Spleen (tissue), 11 donors: ENCODE measurements around the gene TUBGCP6. TPM values are rescaled to one million over a fixed set of nuclear protein-coding genes. Genes with fewer than 3 reads are reported as not detected.

Source experiments
- DNase-seq: peaks from one replicate; pipeline ENCODE4 v3.0.0-alpha.2; 2020
- H3K27ac ChIP-seq, 8 donors: fragments of 200-600 bp; sonication (generic) in 7 of 8; 1 replicate in 4 of 8; 2 replicates in 4 of 8; pipeline versions ENCODE4 v1.5.0 to v1.8.0; 2016 to 2021; ENCODE audit warnings: inconsistent platforms in 4 of 8, mild to moderate bottlenecking in 4 of 8, moderate library complexity in 1 of 8
- H3K27me3 ChIP-seq, 7 donors: fragments of 200-600 bp; sonication (generic) in 6 of 7; replicated peaks in 1 of 7; 1 replicate in 4 of 7; 2 replicates in 3 of 7; pipeline versions ENCODE4 v1.5.0 to v1.8.0; 2016 to 2021; ENCODE audit warnings: inconsistent platforms in 3 of 7, mild to moderate bottlenecking in 1 of 7
- H3K36me3 ChIP-seq, 6 donors: fragments of 200-600 bp; sonication (generic) in 5 of 6; 1 replicate in 4 of 6; 2 replicates in 2 of 6; pipeline versions ENCODE4 v1.5.0 to v1.8.0; 2016 to 2021; ENCODE audit warnings: inconsistent platforms in 2 of 6
- H3K4me1 ChIP-seq, 6 donors: fragments of 200-600 bp; sonication (generic) in 5 of 6; 1 replicate in 3 of 6; 2 replicates in 3 of 6; pipeline versions ENCODE4 v1.5.0 to v1.8.0; 2016 to 2021; ENCODE audit warnings: inconsistent platforms in 3 of 6
- H3K4me3 ChIP-seq, 8 donors: fragments of 200-600 bp; sonication (generic) in 7 of 8; 1 replicate in 4 of 8; 2 replicates in 4 of 8; pipeline versions ENCODE4 v1.5.0 to v1.8.0; 2016 to 2021; ENCODE audit warnings: inconsistent platforms in 4 of 8, mild to moderate bottlenecking in 4 of 8, moderate library complexity in 2 of 8
- H3K9me3 ChIP-seq, 8 donors: fragments of 200-600 bp; sonication (generic) in 7 of 8; 1 replicate in 4 of 8; 2 replicates in 4 of 8; pipeline versions ENCODE4 v1.5.0 to v1.8.0; 2016 to 2021; ENCODE audit warnings: inconsistent platforms in 4 of 8
- POLR2A ChIP-seq, 3 donors: fragments of 450-650 bp; IDR thresholded peaks; one replicate each; pipeline ENCODE4 v1.5.1; 2017; ENCODE audit warnings: antibody characterized with exemption in 3 of 3, mild to moderate bottlenecking in 1 of 3
- POLR2AphosphoS5 ChIP-seq, 3 donors: sonication (generic); formaldehyde crosslinking; IDR thresholded peaks; one replicate each; pipeline ENCODE4 v1.5.1; 2017; ENCODE audit warnings: antibody characterized with exemption in 3 of 3
- WGBS, 5 donors: extraction: QIAGEN DNeasy Blood & Tissue Kit in 3 of 5; methylation state at CpG; one replicate each; pipeline versions ENCODE4 v1.1.5 to v1.1.7; 2013 to 2018; 5-methylcytosine and 5-hydroxymethylcytosine counted together
- intact Hi-C: fragments of 100-400 bp; cut with DNase I; formaldehyde crosslinking; loops from one replicate; pipeline ENCODE4 v1.15.0; 2023; ENCODE audit warnings: low total_unique reads
- polyA plus RNA-seq, 3 donors: library from polyadenylated mRNA; stranded (reverse); fragments of 200-250 nt; gene quantifications; one replicate each; pipeline ENCODE4 v1.2.1, GENCODE V29; 2013
- total RNA-seq, 7 donors: library from RNA; depleted of rRNA in 3 of 7; stranded (reverse); fragments of >200 nt in 3 of 7; fragmentation: NEBNext Ultra II Directional in 4 of 7; extraction: Animal tissue kit (Norgen Biotek cat#: 25700) in 4 of 7; gene quantifications; one replicate each; pipeline versions ENCODE4 v1.1.0 to v1.2.1, GENCODE V29; 2016 to 2021
- TF ChIP-seq, protein P1 (sequence below), 11 experiments: fragments of 200-600 bp in 7 of 11; fragments of 450-650 bp in 4 of 11; sonication (generic) in 4 of 11; IDR thresholded peaks in 8 of 11; conservative IDR thresholded peaks in 3 of 11; 1 replicate in 7 of 11; 2 replicates in 4 of 11; pipeline versions ENCODE4 v1.4.0 to v1.8.0; 2016 to 2021; ENCODE audit warnings: antibody characterized with exemption in 11 of 11, inconsistent platforms in 4 of 11, mild to moderate bottlenecking in 1 of 11
- donor health status: healthy with polysubstance abuse.
- donor health status: DM: no; HTN: no; CAD: no; lungs with moderate emphysema.
- donor health status: DM: no; HTN: no; CAD: no.
- donor health status: Bipolar disorder and iron deficiency.
- donor health status: healthy.
- donor health status: DM: no; HTN: no; CAD: no.
- donor health status: DM: yes; HTN: yes; CAD: no.

The TUBGCP6 gene
- total and polyA plus RNA-seq, 10 donors, result 36.0 to 98.0 (median 69.3) TPM

DNA sequence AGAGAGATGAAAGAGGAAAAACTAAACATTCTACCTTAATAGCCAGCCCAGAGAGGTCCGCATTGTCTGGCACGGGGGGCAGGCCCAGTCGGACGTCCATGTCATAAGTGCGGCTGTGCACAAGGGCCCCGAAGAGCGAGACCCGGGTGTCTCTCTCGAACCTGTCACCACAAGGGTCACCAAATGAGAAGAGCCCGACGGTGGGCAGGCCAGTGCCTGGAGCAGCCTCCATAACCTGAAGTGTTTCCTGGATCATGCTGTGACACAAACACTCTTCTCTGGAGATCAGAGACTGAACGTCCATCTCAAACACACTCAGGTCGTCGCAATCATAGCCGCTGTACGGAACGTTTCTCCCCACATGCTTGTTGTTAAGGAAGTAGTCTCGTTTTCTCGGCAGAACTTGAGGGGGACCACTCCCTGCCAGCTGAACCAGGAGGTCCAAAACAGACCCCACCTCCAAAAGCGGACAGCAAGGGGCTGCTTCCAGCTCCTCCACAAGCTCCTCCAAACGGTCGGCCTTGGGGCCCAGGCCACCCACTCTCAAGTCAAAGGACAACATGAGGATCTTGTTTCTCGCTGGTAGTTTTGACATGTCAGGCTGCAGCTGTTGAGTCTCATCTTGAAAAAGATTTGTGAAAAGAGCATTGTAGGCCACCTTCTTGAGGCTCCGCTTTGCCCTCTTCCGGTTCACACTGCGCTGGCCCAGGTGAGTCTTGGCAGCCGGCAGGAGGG is 971 bp downstream of the TUBGCP6 start:
- WGBS, 5 donors, result 13 to 22% (median 19%) methylated on average over 22 to 27 of the region's 27 CpGs
- TF ChIP-seq, protein P1, sequence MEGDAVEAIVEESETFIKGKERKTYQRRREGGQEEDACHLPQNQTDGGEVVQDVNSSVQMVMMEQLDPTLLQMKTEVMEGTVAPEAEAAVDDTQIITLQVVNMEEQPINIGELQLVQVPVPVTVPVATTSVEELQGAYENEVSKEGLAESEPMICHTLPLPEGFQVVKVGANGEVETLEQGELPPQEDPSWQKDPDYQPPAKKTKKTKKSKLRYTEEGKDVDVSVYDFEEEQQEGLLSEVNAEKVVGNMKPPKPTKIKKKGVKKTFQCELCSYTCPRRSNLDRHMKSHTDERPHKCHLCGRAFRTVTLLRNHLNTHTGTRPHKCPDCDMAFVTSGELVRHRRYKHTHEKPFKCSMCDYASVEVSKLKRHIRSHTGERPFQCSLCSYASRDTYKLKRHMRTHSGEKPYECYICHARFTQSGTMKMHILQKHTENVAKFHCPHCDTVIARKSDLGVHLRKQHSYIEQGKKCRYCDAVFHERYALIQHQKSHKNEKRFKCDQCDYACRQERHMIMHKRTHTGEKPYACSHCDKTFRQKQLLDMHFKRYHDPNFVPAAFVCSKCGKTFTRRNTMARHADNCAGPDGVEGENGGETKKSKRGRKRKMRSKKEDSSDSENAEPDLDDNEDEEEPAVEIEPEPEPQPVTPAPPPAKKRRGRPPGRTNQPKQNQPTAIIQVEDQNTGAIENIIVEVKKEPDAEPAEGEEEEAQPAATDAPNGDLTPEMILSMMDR (IDR thresholded peaks at IDR 0.05 in 8 of 11, conservative IDR thresholded peaks at IDR 0.05 in 3 of 11), result no peak
- no peak for TF ChIP-seq POLR2AphosphoS5 (IDR thresholded peaks at IDR 0.05)
- TF ChIP-seq POLR2A (IDR thresholded peaks at IDR 0.05), result no peak
- H3K36me3 ChIP-seq, result peaks cover 0 to 52% (median 23%) of the 10 kb centered on the region in 6 donors
- no peaks in the 10 kb centered on the region for H3K27me3 ChIP-seq
- peak overlapping the region; percentile 79 to 96 (median 91) for H3K4me3 ChIP-seq
- intact Hi-C loops, result loop anchor here (10.0 kb wide), 1 partner anchor 251 kb away; no protein-coding TSS in a partner anchor
- peaks cover 44 to 92% (median 73%) of the 10 kb centered on the region in 6 donors for H3K4me1 ChIP-seq
- peak overlapping the region; percentile 82 to 98 (median 94) for H3K27ac ChIP-seq
- no peaks in the 10 kb centered on the region for H3K9me3 ChIP-seq
- no peak for DNase-seq

DNA sequence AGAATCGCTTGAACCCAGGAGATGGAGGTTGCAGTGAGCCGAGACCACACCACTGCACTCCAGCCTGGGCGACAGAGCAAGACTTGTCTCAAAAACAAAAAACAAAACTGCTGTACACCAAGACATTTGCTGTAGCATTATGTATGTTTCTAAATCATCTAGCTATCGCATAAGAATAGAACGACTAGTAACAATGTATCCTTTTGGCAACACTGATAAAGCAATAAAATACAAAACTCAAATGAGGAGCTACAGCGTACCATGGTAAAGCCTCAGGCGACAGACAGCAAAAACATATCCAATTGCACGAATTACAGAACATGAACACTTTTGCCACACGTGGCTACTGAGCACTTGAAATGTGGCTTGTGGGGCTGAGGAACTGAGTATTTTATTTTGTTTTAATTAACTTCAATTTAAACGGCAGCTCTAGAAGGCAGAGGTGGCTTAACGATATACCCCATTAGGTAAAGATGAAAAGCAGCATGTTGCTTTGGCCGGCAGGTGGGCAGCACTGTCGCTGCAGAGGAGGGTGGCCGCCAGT is 2.3 kb downstream of the TUBGCP6 start:
- H3K4me1 ChIP-seq, result peaks cover 44 to 84% (median 60%) of the 10 kb centered on the region in 6 donors
- intact Hi-C loops, result loop anchor here (10.0 kb wide), 1 partner anchor 252 kb away; no protein-coding TSS in a partner anchor
- H3K36me3 ChIP-seq, result peaks cover 0 to 51% (median 23%) of the 10 kb centered on the region in 6 donors
- no peak for DNase-seq
- H3K4me3 ChIP-seq, result peak overlapping the region; percentile 79 to 96 (median 91)
- no peak overlapping the region for H3K27ac ChIP-seq
- no peaks in the 10 kb centered on the region for H3K9me3 ChIP-seq
- no peaks in the 10 kb centered on the region for H3K27me3 ChIP-seq
- TF ChIP-seq POLR2A (IDR thresholded peaks at IDR 0.05), result no peak
- TF ChIP-seq, protein P1 (IDR thresholded peaks at IDR 0.05 in 8 of 11, conservative IDR thresholded peaks at IDR 0.05 in 3 of 11), result no peak
- no peak for TF ChIP-seq POLR2AphosphoS5 (IDR thresholded peaks at IDR 0.05)
- WGBS, 5 donors, result 64 to 81% (median 73%) methylated on average over 14 of the region's 14 CpGs

DNA sequence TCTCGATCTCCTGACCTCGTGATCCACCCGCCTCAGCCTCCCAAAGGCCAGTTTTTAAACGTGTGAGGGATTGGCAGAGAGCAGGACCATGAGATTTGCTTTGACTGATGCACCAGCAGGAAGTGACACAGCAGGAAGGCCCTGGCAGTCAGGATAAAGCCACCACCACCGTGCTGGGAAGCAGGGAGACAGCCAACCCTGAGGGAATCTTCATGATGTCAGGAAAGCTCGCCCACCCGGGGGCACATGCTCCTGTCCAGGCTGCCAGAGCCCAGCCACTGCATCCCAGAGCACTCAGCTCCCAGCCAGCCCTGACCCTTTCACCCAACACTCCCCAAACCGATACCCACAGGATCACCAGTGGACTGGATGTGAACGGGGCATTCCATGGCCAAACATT is 6.1 kb downstream of the TUBGCP6 start:
- DNase-seq, result no peak

DNA sequence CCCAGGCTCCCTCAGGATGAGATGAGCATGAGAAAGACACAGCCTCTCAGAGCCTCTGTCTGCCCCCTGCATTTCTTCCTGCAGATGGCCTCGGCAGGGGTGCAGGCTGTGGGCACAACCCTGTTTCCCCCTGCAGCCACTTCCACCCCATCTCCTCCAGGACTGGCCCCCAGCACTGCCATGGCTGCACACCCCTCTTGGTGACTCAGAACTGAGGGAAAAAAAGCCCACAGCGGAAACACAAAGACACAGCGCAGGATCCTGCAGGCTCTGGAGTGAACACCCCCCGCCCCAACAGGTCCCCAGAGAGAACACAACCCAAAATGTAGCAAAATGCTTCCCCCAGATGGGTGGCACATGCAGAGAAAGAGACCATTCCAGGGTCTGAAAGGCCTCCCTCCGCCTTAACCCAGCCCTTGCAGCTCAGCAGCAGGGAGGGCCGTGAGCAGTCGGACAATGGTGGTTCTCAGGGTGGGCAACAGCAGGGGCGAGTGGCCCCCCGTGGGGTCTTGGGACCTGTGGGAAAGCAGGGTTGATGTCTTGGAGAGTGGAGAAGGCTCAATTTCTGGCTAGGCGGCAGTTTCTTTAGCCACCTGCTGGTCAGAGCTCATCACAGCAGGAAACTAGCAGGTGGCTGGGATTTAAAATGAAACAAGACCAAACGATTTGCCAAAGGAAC is 8.0 kb downstream of the TUBGCP6 start:
- no peak for TF ChIP-seq POLR2AphosphoS5 (IDR thresholded peaks at IDR 0.05)
- TF ChIP-seq, protein P1 (IDR thresholded peaks at IDR 0.05 in 8 of 11, conservative IDR thresholded peaks at IDR 0.05 in 3 of 11), result peak in 5 of 11 experiments; percentile 12 to 44 (median 18)
- Histone ChIP-seq H3K36me3 (peaks cover 0 to 82% (median 39%) of the 10 kb centered on the region in 6 donors), H3K27ac (no peak overlapping the region), H3K9me3 (no peaks in the 10 kb centered on the region), H3K4me3 (no peak overlapping the region), H3K27me3 (no peaks in the 10 kb centered on the region), H3K4me1 (peaks cover 13 to 46% (median 17%) of the 10 kb centered on the region in 6 donors)
- WGBS, 5 donors, result 69 to 80% (median 75%) methylated on average over 10 to 11 of the region's 11 CpGs
- intact Hi-C loops, result no loop called here
- no peak for DNase-seq

More for the DNA sequence above, 6.1 kb downstream of the TUBGCP6 start:
- intact Hi-C loops, result no loop called here
- WGBS, 5 donors, result 77 to 88% (median 82%) methylated on average over 7 to 9 of the region's 9 CpGs
- peaks cover 0 to 63% (median 22%) of the 10 kb centered on the region in 6 donors for H3K36me3 ChIP-seq
- TF ChIP-seq POLR2A (IDR thresholded peaks at IDR 0.05), result no peak
- no peak overlapping the region for H3K4me3 ChIP-seq
- H3K27me3 ChIP-seq, result no peaks in the 10 kb centered on the region
- no peak overlapping the region for H3K27ac ChIP-seq
- H3K4me1 ChIP-seq, result peaks cover 30 to 65% (median 36%) of the 10 kb centered on the region in 6 donors
- H3K9me3 ChIP-seq, result no peaks in the 10 kb centered on the region
